Esophagus squamous epithelium (tissue), 5 donors: Measurements from ENCODE around the gene CTNNA3. TPM values are rescaled to one million over a fixed set of nuclear protein-coding genes. Genes with fewer than 3 reads are reported as not detected.

Source experiments
- DNase-seq: peaks from one replicate; lab custom pipeline; 2025; lab: John Stamatoyannopoulos, UW
- H3K27ac ChIP-seq, 4 donors: fragments of 200-600 bp; sonication (generic); one replicate each; pipeline ENCODE4 v1.5.1; 2016 to 2019; ENCODE audit warnings: mild to moderate bottlenecking in 1 of 4
- H3K27me3 ChIP-seq, 4 donors: fragments of 200-600 bp; sonication (generic); 1 replicate in 3 of 4; 2 replicates in 1 of 4; pipeline versions ENCODE4 v1.5.1 to v1.6.0; 2017 to 2021; ENCODE audit warnings: antibody characterized with exemption in 1 of 4
- H3K36me3 ChIP-seq, 3 donors: fragments of 200-600 bp; sonication (generic); one replicate each; pipeline ENCODE4 v1.5.1; 2016 to 2019
- H3K4me1 ChIP-seq, 3 donors: fragments of 200-600 bp; sonication (generic); one replicate each; pipeline ENCODE4 v1.5.1; 2017 to 2019
- H3K4me3 ChIP-seq, 4 donors: fragments of 200-600 bp; sonication (generic); 1 replicate in 3 of 4; 2 replicates in 1 of 4; pipeline ENCODE4 v1.5.1; 2016 to 2019; ENCODE audit warnings: mild to moderate bottlenecking in 2 of 4, moderate library complexity in 1 of 4
- H3K9me3 ChIP-seq, 3 donors: fragments of 200-600 bp; sonication (generic); one replicate each; pipeline ENCODE4 v1.5.1; 2016 to 2019
- POLR2A ChIP-seq, 4 donors: fragments of 450-650 bp; IDR thresholded peaks; one replicate each; pipeline ENCODE4 v1.6.1; 2017; ENCODE audit warnings: antibody characterized with exemption in 4 of 4, mild to moderate bottlenecking in 4 of 4, moderate library complexity in 3 of 4
- WGBS, 2 donors: methylation state at CpG; one replicate each; pipeline ENCODE4 v1.1.5; 2018; 5-methylcytosine and 5-hydroxymethylcytosine counted together
- intact Hi-C: fragments of 100-400 bp; cut with DNase I; formaldehyde crosslinking; loops from one replicate; pipeline ENCODE4 v1.15.0; 2022
- total RNA-seq, 4 donors: library from RNA; depleted of rRNA; stranded (reverse); fragments of >200 nt; gene quantifications; one replicate each; pipeline ENCODE4 v1.1.0, GENCODE V29; 2016
- TF ChIP-seq, protein P1 (sequence below), 6 experiments: fragments of 450-650 bp in 4 of 6; fragments of 200-600 bp in 2 of 6; sonication (generic) in 2 of 6; IDR thresholded peaks; one replicate each; pipeline ENCODE4 v1.5.1; 2016 to 2019; ENCODE audit warnings: antibody characterized with exemption in 6 of 6, mild to moderate bottlenecking in 4 of 6, moderate library complexity in 4 of 6
- donor health status: DM: yes; HTN: yes; CAD: no.

The CTNNA3 gene
- total RNA-seq, 4 donors from 2014 or later, result 0.29 to 1.9 (median 0.61) TPM; not detected in 1

GRCh38 chr10:66505003-66505657 is 1190.9 kb downstream of the CTNNA3 start:
- DNase-seq, result no peak
- Histone ChIP-seq H3K27me3 (no peaks in the 10 kb centered on the region), H3K36me3 (no peaks in the 10 kb centered on the region), H3K4me1 (no peaks in the 10 kb centered on the region), H3K9me3 (no peaks in the 10 kb centered on the region), H3K27ac (no peak overlapping the region), H3K4me3 (no peak overlapping the region)
- TF ChIP-seq POLR2A (IDR thresholded peaks at IDR 0.05), result no peak
- TF ChIP-seq, protein P1, sequence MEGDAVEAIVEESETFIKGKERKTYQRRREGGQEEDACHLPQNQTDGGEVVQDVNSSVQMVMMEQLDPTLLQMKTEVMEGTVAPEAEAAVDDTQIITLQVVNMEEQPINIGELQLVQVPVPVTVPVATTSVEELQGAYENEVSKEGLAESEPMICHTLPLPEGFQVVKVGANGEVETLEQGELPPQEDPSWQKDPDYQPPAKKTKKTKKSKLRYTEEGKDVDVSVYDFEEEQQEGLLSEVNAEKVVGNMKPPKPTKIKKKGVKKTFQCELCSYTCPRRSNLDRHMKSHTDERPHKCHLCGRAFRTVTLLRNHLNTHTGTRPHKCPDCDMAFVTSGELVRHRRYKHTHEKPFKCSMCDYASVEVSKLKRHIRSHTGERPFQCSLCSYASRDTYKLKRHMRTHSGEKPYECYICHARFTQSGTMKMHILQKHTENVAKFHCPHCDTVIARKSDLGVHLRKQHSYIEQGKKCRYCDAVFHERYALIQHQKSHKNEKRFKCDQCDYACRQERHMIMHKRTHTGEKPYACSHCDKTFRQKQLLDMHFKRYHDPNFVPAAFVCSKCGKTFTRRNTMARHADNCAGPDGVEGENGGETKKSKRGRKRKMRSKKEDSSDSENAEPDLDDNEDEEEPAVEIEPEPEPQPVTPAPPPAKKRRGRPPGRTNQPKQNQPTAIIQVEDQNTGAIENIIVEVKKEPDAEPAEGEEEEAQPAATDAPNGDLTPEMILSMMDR (IDR thresholded peaks at IDR 0.05), result no peak
- intact Hi-C loops, result no loop called here
- WGBS, 2 donors, result 33 to 52% methylated on average over 2 of the region's 2 CpGs

GRCh38 chr10:66501356-66501755 is 1194.6 kb downstream of the CTNNA3 start:
- no peak for TF ChIP-seq POLR2A (IDR thresholded peaks at IDR 0.05)
- TF ChIP-seq, protein P1 (IDR thresholded peaks at IDR 0.05), result no peak
- WGBS, 2 donors, result 59 to 73% methylated on average over 2 of the region's 2 CpGs
- Histone ChIP-seq H3K4me3 (no peak overlapping the region), H3K27ac (no peak overlapping the region), H3K36me3 (no peaks in the 10 kb centered on the region), H3K4me1 (no peaks in the 10 kb centered on the region), H3K9me3 (no peaks in the 10 kb centered on the region), H3K27me3 (no peaks in the 10 kb centered on the region)
- intact Hi-C loops, result no loop called here
- no peak for DNase-seq

- no peak overlapping the region for H3K27ac ChIP-seq
These were observed 1212.0 kb downstream of the CTNNA3 start for GRCh38 chr10:66483966-66484365.

DNA sequence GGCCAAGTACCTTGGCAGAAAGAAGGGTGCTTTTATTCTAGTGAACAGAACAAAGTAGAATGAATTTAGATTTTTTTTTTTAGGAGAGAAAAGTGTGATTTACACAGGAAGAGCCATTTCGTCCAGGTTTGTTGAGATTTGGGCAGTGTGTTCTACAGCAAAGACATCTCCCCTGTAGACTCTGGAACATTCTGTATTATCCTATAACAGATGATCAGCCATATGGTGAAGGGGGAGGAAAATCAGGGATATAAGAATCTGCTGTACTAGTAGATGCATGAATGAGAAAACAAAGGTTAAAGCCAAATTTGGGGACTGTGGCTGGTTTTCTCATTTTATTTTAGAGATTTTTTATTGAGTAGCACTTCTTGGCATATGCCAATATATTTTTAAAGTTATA is 1223.8 kb downstream of the CTNNA3 start:
- Histone ChIP-seq H3K27me3 (no peaks in the 10 kb centered on the region), H3K4me3 (no peak overlapping the region), H3K9me3 (no peaks in the 10 kb centered on the region), H3K4me1 (no peaks in the 10 kb centered on the region), H3K36me3 (no peaks in the 10 kb centered on the region), H3K27ac (no peak overlapping the region)
- 30 to 61% methylated on average over 1 of the region's 1 CpG for WGBS, 2 donors
- no peak for TF ChIP-seq POLR2A (IDR thresholded peaks at IDR 0.05)
- TF ChIP-seq, protein P1 (IDR thresholded peaks at IDR 0.05), result no peak
- intact Hi-C loops, result no loop called here
- no peak for DNase-seq

More at GRCh38 chr10:66483966-66484365, 1212.0 kb downstream of the CTNNA3 start:
- TF ChIP-seq POLR2A (IDR thresholded peaks at IDR 0.05), result no peak
- TF ChIP-seq, protein P1 (IDR thresholded peaks at IDR 0.05), result no peak
- Histone ChIP-seq H3K36me3 (no peaks in the 10 kb centered on the region), H3K4me3 (no peak overlapping the region), H3K27me3 (no peaks in the 10 kb centered on the region), H3K9me3 (no peaks in the 10 kb centered on the region), H3K4me1 (no peaks in the 10 kb centered on the region)
- intact Hi-C loops, result no loop called here
- DNase-seq, result no peak

DNA sequence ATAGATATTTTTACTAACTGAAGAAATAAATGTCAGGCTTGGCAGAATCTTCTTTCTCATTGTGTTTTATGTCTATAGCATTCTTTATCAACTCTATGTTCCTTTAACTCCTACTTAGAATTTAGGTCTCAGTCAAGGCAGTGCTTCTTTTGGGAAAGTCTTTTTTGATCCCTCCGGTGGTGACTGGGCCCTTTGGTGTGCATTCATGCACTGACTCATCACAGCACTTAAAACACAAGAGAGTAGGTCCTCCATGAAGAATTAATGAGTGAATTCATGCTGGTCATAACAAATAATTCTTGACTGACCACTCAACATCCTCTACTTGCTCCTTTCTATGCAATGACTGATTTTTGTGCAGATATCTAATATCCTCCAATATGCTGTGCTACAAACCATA is 1229.0 kb downstream of the CTNNA3 start:
- H3K9me3 ChIP-seq, result no peaks in the 10 kb centered on the region
- no peaks in the 10 kb centered on the region for H3K36me3 ChIP-seq
- DNase-seq, result no peak
- no peak overlapping the region for H3K27ac ChIP-seq
- no peak overlapping the region for H3K4me3 ChIP-seq
- H3K4me1 ChIP-seq, result no peaks in the 10 kb centered on the region
- no peak for TF ChIP-seq POLR2A (IDR thresholded peaks at IDR 0.05)
- TF ChIP-seq, protein P1 (IDR thresholded peaks at IDR 0.05), result no peak
- 40 to 44% methylated on average over 1 of the region's 1 CpG for WGBS, 2 donors
- intact Hi-C loops, result no loop called here
- no peaks in the 10 kb centered on the region for H3K27me3 ChIP-seq
